Astrocyte (in vitro differentiated cells and primary cell): ENCODE data around the gene BMPR1A. TPM values are rescaled to one million over a fixed set of nuclear protein-coding genes. Genes with fewer than 3 reads are reported as not detected.

Experiments
- DNase-seq: peaks from one replicate; pipeline ENCODE4 v3.0.0-alpha.2; 2010; ENCODE audit warnings: low read depth
- FAIRE-seq: peaks from 2 replicates; lab custom pipeline; 2011; peaks lifted over from hg19 to GRCh38; lab: Jason Lieb, UNC
- H2AFZ ChIP-seq: 2 replicates; pipeline ENCODE4 v1.6.0; 2012; ENCODE audit warnings: low read depth, low read length, inconsistent platforms
- H3K27ac ChIP-seq: 2 replicates; pipeline ENCODE4 v1.5.1; 2011; ENCODE audit warnings: low read depth, low read length, inconsistent platforms
- H3K27me3 ChIP-seq: 2 replicates; pipeline ENCODE4 v1.6.0; 2011; ENCODE audit warnings: low read length, inconsistent platforms; ENCODE audit not compliant: insufficient read depth
- H3K36me3 ChIP-seq: 2 replicates; pipeline ENCODE4 v1.5.1; 2011; ENCODE audit warnings: low read length, inconsistent platforms; ENCODE audit not compliant: insufficient read depth
- H3K4me1 ChIP-seq: 2 replicates; pipeline ENCODE4 v1.5.1; 2011; ENCODE audit warnings: low read length, inconsistent platforms; ENCODE audit not compliant: insufficient read depth
- H3K4me2 ChIP-seq: 2 replicates; pipeline ENCODE4 v1.6.0; 2012; ENCODE audit warnings: low read length, inconsistent platforms
- H3K4me3 ChIP-seq: 2 replicates; pipeline ENCODE4 v1.5.1; 2011; ENCODE audit warnings: low read depth, mild to moderate bottlenecking, low read length, inconsistent platforms; ENCODE audit not compliant: insufficient read depth
- H3K79me2 ChIP-seq: 2 replicates; pipeline ENCODE4 v1.6.0; 2012; ENCODE audit warnings: mild to moderate bottlenecking, low read length, inconsistent platforms; ENCODE audit not compliant: insufficient read depth
- H3K9ac ChIP-seq: 2 replicates; pipeline ENCODE4 v1.6.0; 2012; ENCODE audit warnings: mild to moderate bottlenecking, low read length, inconsistent platforms
- H3K9me3 ChIP-seq: 2 replicates; pipeline ENCODE4 v1.5.1; 2012; ENCODE audit warnings: low read depth, mild to moderate bottlenecking, low read length, inconsistent platforms; ENCODE audit not compliant: insufficient read depth
- H4K20me1 ChIP-seq: 2 replicates; pipeline ENCODE4 v1.6.0; 2012; ENCODE audit warnings: low read length, inconsistent platforms; ENCODE audit not compliant: insufficient read depth
- H3K27ac Mint-ChIP-seq: one replicate; pipeline ENCODE4 v1.8.0; 2021; ENCODE audit warnings: mild to moderate bottlenecking, mixed read lengths; ENCODE audit not compliant: unreplicated experiment
- H3K27me3 Mint-ChIP-seq: one replicate; pipeline ENCODE4 v1.8.0; 2021; ENCODE audit warnings: low read depth, mixed read lengths; ENCODE audit not compliant: unreplicated experiment
- H3K36me3 Mint-ChIP-seq: one replicate; pipeline ENCODE4 v1.8.0; 2021; ENCODE audit warnings: low read depth, mixed read lengths; ENCODE audit not compliant: unreplicated experiment
- H3K4me1 Mint-ChIP-seq: one replicate; pipeline ENCODE4 v1.8.0; 2021; ENCODE audit warnings: low read depth, mixed read lengths; ENCODE audit not compliant: unreplicated experiment
- H3K4me3 Mint-ChIP-seq: one replicate; pipeline ENCODE4 v1.8.0; 2021; ENCODE audit warnings: mild to moderate bottlenecking, moderate library complexity, mixed read lengths; ENCODE audit not compliant: unreplicated experiment
- H3K9me3 Mint-ChIP-seq: one replicate; pipeline ENCODE4 v1.8.0; 2021; ENCODE audit warnings: mild to moderate bottlenecking, mixed read lengths; ENCODE audit not compliant: unreplicated experiment
- EZH2 ChIP-seq: IDR thresholded peaks from 2 replicates; pipeline ENCODE4 v1.6.1; 2012; ENCODE audit warnings: mild to moderate bottlenecking, low read length, inconsistent platforms; ENCODE audit not compliant: insufficient read depth
- total RNA-seq: library from RNA; stranded (reverse); gene quantifications from 2 replicates; pipeline ENCODE4 v1.2.1, GENCODE V29; 2021
- TF ChIP-seq, protein P1 (sequence below): IDR thresholded peaks from 2 replicates; pipeline ENCODE4 v1.5.1; 2011; ENCODE audit warnings: low read depth, mild to moderate bottlenecking, inconsistent platforms, low read length, moderate library complexity; ENCODE audit not compliant: insufficient read depth

Gene BMPR1A
- total RNA-seq, 1 donor from 2014 or later = 52.2 TPM

DNA sequence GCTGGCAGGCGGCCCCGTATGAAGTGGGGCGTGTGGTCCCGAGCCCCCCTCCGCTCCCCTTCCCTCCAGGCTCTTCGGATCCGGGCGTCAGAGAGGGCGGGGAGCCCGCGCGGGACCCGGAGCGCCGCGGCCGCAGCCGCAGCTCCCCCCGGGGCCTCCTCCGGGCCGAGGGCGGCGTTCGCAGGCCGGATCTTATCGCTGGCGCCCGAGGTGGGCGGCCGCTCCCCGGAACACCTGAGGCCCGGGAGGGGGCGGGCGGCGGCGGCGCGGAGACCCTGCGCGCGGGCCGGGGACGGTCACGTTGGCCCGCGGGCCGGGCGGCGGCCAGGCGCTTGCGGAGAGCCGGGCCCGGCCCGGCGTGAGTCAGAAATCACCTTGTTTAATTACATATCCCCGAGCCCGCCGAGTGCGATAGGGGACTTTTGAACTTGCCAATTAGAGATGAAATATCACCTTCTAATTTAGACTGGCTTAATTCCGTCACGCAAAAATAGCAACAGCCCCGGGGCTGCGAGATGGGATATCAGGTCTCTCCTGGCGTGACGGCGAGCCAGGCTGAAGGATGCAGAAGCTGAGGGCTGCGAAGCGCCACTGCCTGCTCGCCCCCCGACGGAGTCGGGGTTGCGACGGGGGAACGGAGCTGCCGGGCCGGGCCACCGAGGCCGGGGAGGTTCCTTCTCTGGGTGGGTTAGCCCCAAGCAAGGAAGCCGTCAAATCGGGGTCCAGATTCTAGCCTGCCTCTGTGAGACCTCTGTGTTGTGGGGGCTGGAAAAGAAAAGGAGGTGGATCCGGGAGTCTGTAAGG is 44.7 kb upstream of the BMPR1A start:
- H3K27me3 Mint-ChIP-seq = peaks cover 6% of the 10 kb centered on the region
- peak overlapping the region; percentile 72 for H3K27ac Mint-ChIP-seq
- no peaks in the 10 kb centered on the region for H3K36me3 ChIP-seq
- DNase-seq (peak; percentile 22), FAIRE-seq (no peak)
- no peak for TF ChIP-seq EZH2
- TF ChIP-seq, protein P1, sequence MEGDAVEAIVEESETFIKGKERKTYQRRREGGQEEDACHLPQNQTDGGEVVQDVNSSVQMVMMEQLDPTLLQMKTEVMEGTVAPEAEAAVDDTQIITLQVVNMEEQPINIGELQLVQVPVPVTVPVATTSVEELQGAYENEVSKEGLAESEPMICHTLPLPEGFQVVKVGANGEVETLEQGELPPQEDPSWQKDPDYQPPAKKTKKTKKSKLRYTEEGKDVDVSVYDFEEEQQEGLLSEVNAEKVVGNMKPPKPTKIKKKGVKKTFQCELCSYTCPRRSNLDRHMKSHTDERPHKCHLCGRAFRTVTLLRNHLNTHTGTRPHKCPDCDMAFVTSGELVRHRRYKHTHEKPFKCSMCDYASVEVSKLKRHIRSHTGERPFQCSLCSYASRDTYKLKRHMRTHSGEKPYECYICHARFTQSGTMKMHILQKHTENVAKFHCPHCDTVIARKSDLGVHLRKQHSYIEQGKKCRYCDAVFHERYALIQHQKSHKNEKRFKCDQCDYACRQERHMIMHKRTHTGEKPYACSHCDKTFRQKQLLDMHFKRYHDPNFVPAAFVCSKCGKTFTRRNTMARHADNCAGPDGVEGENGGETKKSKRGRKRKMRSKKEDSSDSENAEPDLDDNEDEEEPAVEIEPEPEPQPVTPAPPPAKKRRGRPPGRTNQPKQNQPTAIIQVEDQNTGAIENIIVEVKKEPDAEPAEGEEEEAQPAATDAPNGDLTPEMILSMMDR = no peak
- H3K4me1 Mint-ChIP-seq = peaks cover 5% of the 10 kb centered on the region
- peaks cover 10% of the 10 kb centered on the region for H3K4me1 ChIP-seq
- peak overlapping the region; percentile 80 for H3K4me3 Mint-ChIP-seq
- peak overlapping the region; percentile 86 for H3K27ac ChIP-seq
- H3K4me3 ChIP-seq = peak overlapping the region; percentile 49
- no peaks in the 10 kb centered on the region for H3K79me2 ChIP-seq
- no peaks in the 10 kb centered on the region for H3K27me3 ChIP-seq
- H4K20me1 ChIP-seq = no peaks in the 10 kb centered on the region
- no peaks in the 10 kb centered on the region for H3K9me3 Mint-ChIP-seq
- H2AFZ ChIP-seq = peak overlapping the region; percentile 91
- H3K4me2 ChIP-seq = peak overlapping the region; percentile 84
- H3K9me3 ChIP-seq = no peaks in the 10 kb centered on the region
- peak overlapping the region; percentile 88 for H3K9ac ChIP-seq
- peaks cover 2% of the 10 kb centered on the region for H3K36me3 Mint-ChIP-seq

DNA sequence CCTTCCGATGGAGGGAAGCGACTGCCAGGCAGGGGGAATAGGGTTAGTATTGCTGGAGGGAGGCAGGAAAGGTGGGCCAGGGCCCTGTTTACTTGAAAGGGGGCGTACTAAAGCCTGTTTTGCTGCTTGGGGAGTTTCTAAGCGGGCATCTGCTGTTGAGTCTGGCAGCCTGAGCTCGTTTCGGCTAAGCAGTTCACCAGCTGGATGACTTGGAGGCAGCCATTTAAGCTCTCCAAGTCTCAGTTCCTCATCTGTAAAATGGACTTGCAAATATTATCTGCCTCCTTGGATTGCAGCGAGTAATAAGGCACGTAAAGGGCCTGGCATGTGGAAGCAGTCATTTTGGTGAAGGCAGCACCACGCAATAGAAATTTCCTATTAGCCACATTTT is 44.1 kb upstream of the BMPR1A start:
- peak overlapping the region; percentile 88 for H3K9ac ChIP-seq

More for the DNA sequence above, 44.1 kb upstream of the BMPR1A start:
- peak overlapping the region; percentile 84 for H3K4me2 ChIP-seq
- Mint-ChIP-seq H3K36me3 (peaks cover under 1% of the 10 kb centered on the region), H3K27me3 (peaks cover 6% of the 10 kb centered on the region), H3K4me3 (peak overlapping the region; percentile 80), H3K27ac (peak overlapping the region; percentile 72), H3K4me1 (peaks cover 5% of the 10 kb centered on the region), H3K9me3 (no peaks in the 10 kb centered on the region)
- peak overlapping the region; percentile 49 for H3K4me3 ChIP-seq
- no peaks in the 10 kb centered on the region for H3K79me2 ChIP-seq
- H3K27me3 ChIP-seq = no peaks in the 10 kb centered on the region
- H4K20me1 ChIP-seq = no peaks in the 10 kb centered on the region
- peaks cover 10% of the 10 kb centered on the region for H3K4me1 ChIP-seq
- TF ChIP-seq, protein P1 = no peak
- no peak for TF ChIP-seq EZH2
- H3K36me3 ChIP-seq = no peaks in the 10 kb centered on the region
- no peaks in the 10 kb centered on the region for H3K9me3 ChIP-seq
- H3K27ac ChIP-seq = peak overlapping the region; percentile 86
- FAIRE-seq (no peak), DNase-seq (peak; percentile 16)
- peak overlapping the region; percentile 70 for H2AFZ ChIP-seq
